HG02840 (cell line): Measurements from ENCODE around the gene ITGA3.
A peak's percentile ranks its signal among the peaks of the same experiment; 100 is the strongest.

Source experiments
- ATAC-seq: cut with Tn5 transposase; IDR thresholded peaks from one replicate; pipeline ENCODE4 v1.9.1; 2021; ENCODE audit warnings: mild to moderate bottlenecking, moderate library complexity, moderate number of reproducible peaks; ENCODE audit not compliant: unreplicated experiment, low FRiP score

Gene ITGA3

GRCh38 chr17:50055426-50056216 lies at the start of gene ITGA3:
TSS of gene ITGA3 (plus strand) at chr17:50056110. CDS start at chr17:50056440, 330 bp downstream.
- peak; percentile 41 for ATAC-seq

DNA sequence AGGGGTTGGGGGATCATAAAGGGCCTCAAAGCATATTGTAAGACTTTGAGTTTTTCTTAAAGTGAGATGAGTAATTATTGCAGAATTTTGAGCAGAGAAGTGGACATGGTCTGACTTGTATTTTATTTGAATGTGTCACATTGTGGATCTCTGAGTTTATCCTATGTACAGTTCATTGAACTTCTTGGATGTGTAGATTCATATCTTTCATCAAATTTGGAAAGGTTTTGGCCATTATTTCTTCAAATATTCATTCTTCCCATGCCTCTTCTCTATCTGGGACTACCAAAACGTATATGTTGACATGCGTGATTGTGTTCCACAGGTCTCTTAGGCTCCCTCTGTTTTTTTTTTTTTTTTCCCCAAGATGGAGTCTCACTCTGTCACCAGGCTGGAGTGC lies 46.6 kb upstream of the ITGA3 start:
- ATAC-seq, result no peak

- no peak for ATAC-seq
These were observed 42.8 kb upstream of the ITGA3 start for GRCh38 chr17:50013079-50013478.

DNA sequence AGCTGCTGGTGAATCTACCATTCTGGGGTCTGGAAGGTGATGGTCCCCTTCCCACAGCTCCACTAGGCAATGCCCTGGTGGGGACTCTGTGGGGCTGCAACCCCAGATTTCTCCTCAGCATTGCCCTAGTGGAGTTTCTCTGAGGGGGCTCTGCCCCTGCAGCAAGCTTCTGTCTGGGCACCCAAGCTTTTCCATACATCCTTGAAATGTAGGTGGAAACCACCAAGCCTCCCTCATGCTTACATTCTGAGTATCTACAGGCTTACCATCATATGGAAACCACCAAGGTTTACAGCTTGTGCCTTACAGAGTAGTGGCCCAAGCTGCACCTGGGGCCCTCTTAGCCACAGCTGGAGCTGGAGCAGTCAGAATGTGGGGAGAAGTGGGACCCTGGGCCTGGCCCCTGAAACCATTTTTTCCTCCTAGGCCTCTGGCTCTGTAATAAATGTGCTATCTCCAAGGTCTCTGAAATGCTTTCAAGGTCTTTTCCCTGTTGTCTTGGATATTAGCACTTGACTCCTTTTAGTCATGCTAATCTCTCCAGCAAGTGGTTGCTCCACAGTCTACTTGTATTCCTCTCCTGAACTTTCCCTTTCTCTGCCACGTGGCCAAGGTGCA lies 41.3 kb upstream of the ITGA3 start:
- ATAC-seq, result no peak

DNA sequence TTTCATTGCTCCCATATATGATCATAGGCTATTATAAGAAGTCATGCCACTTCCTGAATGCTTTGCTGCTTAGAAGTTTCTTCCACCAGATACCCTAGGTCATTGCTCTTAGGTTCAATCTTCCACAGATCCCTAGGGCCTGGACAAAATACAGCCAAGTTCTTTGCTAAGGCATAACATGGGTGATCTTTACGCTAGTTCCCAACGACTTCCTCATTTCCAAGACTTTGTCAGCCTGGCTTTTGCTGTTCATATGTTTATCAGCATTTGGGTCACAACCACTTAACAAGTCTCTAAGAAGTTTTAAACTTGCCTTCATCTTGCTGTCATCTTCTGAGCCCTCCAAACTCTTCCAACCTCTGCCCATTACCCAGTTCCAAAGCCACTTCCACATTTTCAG lies 40.8 kb upstream of the ITGA3 start:
- no peak for ATAC-seq

DNA sequence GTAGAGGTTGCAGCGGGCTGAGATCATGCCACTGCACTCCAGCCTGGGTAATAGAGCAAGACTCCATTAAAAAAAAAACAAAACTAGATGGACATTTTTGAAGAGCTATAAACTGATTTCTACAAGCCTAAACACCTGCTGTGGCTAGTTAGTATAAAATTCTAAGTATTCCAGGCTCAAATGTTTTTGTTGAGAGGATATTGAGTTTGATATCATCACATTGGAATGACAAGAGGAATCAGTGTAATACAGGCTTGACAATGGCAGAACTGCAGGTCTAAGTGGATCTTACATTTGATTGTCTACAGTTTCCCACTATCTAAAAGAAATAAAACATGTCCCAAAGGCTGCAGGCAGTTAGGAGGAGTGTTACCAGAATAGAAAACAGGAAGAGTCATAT lies 37.0 kb upstream of the ITGA3 start:
- ATAC-seq, result no peak

DNA sequence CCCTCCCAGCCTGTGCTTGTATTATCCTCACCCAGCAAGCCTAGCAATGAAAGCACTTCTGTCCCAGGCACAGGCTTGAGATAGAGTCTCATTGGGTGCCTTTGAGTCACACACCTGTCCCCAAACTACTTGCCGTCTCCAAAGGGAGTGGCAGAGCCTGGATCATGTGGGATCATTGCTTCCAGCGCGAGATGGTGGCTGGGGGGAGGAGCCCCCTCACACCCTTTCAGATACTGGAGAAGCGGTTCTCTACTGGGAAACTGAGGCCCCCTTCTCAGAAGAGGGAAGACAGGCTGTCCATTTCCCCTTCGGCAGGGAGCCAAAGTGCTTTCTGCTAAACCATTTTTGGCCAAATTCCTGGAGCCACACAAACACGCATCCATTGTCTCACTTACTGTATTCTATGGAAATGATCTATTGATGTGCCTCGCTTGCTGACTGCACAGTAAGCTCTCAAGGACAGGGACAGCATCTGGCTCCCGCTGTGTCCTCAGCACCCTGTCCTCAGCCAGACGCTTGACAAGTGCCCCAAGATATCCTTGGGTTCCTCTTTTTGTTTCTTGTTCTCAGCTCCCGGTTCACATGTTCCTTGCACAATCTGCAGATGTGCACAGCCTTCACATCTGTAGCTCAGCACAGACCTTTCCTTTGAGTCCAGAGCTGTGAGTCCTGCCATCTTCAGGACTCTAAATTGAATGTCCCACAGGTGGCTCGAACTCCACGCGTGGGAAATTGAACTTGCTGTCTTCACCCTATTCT lies 34.9 kb upstream of the ITGA3 start:
- no peak for ATAC-seq

- ATAC-seq, result no peak
These were observed 34.1 kb upstream of the ITGA3 start for GRCh38 chr17:50021681-50022370.

DNA sequence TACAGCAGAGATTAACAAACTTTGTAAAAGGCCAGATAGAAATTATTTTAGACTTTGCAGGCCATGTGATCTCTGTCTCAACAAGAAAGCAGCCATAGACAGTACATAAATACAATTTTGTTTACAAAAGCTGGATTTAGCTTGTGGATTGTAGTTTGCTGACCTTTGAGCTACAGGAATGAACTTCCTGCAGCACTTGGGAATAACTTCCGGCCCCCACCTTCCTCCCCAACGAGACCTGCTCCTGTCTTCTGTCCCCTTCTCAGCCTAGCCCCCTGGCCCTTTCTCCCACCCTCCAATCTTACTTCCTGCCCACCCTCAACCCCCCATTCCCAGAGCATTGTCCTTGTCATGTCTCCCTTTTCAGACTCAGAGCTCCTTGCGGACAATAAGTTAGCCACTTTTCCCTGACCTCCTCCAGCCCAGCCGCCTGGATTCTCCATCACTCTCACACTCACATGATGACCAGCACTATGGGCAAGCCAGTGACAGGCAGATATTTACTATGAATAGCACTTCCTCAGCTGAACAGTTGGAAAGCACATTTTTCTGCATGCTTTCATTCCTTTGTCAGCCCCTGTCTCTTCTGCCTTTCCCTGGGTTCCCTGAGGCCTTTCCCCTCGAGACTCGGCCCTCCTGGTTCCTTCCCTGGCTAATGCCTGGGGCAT lies 33.3 kb upstream of the ITGA3 start:
- no peak for ATAC-seq

- no peak for ATAC-seq
These were observed 32.4 kb upstream of the ITGA3 start for GRCh38 chr17:50023520-50023919.

- ATAC-seq, result no peak
These were observed 31.1 kb upstream of the ITGA3 start for GRCh38 chr17:50024808-50025207.

- no peak for ATAC-seq
These were observed 29.7 kb upstream of the ITGA3 start for GRCh38 chr17:50026046-50026675.

DNA sequence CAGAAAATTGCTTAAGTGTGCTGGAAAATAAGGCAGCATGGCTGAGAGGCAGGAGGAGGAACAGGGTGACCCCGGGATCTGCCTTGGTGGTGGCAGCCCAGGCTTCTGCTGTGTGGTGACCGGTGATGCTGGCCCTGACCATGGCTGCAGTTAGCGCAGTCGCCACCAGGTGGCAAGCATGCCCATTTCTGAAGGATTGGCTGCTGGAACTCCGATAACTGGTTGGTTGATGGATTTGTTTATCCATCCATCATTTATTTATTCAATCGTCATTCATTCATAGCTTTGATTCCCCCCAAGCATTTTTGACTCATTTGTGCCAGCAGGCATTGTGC lies 29.1 kb upstream of the ITGA3 start:
- no peak for ATAC-seq

- ATAC-seq, result no peak
These were observed 28.6 kb upstream of the ITGA3 start for GRCh38 chr17:50027172-50027880.

DNA sequence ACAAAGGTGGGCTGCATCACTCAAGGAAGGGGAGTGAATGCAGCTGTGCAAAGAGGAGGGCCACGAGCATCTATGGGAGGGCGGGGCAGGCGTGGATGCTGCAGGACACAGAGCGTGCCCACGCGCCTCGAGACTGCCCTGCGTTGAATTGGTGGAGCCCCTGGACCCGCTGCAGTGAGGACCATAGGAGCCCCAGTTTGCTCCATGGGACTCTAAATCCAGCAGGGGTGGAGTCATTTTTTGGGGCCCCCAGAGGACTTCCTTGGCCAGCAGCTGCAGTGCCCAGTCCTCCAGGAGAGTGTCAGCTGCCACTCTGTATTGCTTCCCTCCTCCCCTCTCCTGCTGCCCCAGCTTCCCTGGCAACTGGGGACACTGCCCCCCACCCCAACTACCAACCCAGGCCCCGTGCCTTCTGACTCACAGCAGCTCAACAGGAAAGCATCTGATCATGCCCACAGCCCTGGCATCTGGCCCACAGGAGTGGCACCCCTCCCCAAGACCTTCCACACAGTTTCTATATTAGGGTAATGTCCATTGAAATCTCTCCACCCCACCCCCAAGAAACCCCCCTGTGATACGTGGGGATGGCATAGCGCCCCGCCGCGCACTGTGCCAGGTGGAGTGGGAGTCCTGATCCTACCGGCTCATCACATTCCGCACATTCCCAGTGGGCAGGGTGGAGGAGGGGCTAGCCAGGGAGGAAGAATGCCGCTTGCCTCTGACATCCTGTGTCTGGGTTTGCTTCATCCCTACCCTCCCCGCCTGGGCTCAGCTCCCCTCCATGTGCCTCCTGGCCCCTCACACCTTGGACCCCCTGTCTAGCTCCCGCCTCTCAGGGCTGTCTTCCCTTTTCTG lies 27.8 kb upstream of the ITGA3 start:
- ATAC-seq, result no peak

GRCh38 chr17:50028736-50029120 lies 27.2 kb upstream of the ITGA3 start:
- no peak for ATAC-seq

- ATAC-seq, result no peak
These were observed 26.7 kb upstream of the ITGA3 start for GRCh38 chr17:50029185-50029584.

DNA sequence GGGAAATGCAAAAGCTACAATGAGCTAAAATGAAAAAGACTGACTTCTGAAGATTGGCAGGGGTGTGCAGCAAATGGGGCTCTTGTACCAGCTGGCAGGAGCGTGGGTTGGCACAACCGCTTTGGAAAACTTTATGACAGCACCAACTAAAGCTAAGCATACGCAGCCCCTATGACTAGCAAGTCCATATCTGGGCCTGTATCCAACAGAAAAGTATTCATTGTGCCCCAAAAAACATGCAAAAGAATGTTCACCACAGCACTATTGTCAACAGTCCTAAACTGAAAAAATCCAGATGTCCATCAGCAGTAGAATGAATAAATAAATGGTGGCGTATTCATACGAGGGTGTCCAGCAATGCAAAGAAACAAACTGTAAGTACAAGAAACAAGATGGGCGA lies 22.6 kb upstream of the ITGA3 start:
- ATAC-seq, result no peak
